Endothelial cell of umbilical vein (primary cell): ENCODE data around the gene INPP5F. TPM values are rescaled to one million over a fixed set of nuclear protein-coding genes. Genes with fewer than 3 reads are reported as not detected.
A peak's percentile ranks its signal among the peaks of the same experiment; 100 is the strongest.

ENCODE experiments used
- Bru-seq: library from RNA; stranded (reverse); fragments of 400-500 nt; gene quantifications from one replicate; lab custom pipeline; 2021; lab: Mats Ljungman, UMichigan
- BruChase-seq, 2 experiments: library from RNA; stranded (reverse); fragments of 400-500 nt; gene quantifications; one replicate each; lab custom pipeline; 2021; lab: Mats Ljungman, UMichigan
- BruUV-seq: library from RNA; stranded (reverse); fragments of 400-500 nt; replicated peaks from 2 replicates; lab custom pipeline; 2021; lab: Mats Ljungman, UMichigan
- CTCF ChIA-PET: fragments of 300-600, 350-600 bp; sonication (Branson Sonifier 250); formaldehyde crosslinking; loops from one replicate; lab custom pipeline; 2021; ENCODE audit warnings: antibody characterized with exemption, inconsistent platforms; lab: Charles Lee
- POLR2A ChIA-PET: fragments of 300-600, 350-600 bp; sonication (Branson Sonifier 250); formaldehyde crosslinking; loops from one replicate; lab custom pipeline; 2021; ENCODE audit warnings: antibody characterized with exemption, inconsistent platforms; lab: Charles Lee
- DNase-seq: peaks from one replicate; pipeline ENCODE4 v3.0.0-alpha.2; 2011; ENCODE audit warnings: low read depth, low spot score
- FAIRE-seq: peaks from 2 replicates; lab custom pipeline; 2011; peaks lifted over from hg19 to GRCh38; lab: Jason Lieb, UNC
- H2AFZ ChIP-seq: 2 replicates; pipeline ENCODE4 v1.6.0; 2012; ENCODE audit warnings: low read depth, low read length, control low read depth, inconsistent platforms
- H3K27ac ChIP-seq: 2 replicates; pipeline ENCODE4 v1.5.1; 2011; ENCODE audit warnings: low read depth, mild to moderate bottlenecking, control low read depth, low read length, moderate library complexity; ENCODE audit not compliant: insufficient read depth
- H3K27me3 ChIP-seq, 2 experiments: 2 replicates each; pipeline versions ENCODE4 v1.6.0 to v1.6.1; 2011; ENCODE audit warnings: low read length in 2 of 2, mixed read lengths in 1 of 2; ENCODE audit not compliant: control insufficient read depth in 2 of 2, insufficient read depth in 2 of 2
- H3K36me3 ChIP-seq, 2 experiments: 2 replicates in 1 of 2; 3 replicates in 1 of 2; pipeline ENCODE4 v1.5.1; 2011; ENCODE audit warnings: low read length in 2 of 2, mild to moderate bottlenecking in 1 of 2, moderate library complexity in 1 of 2; ENCODE audit not compliant: control insufficient read depth in 2 of 2, insufficient read depth in 2 of 2; ENCODE audit errors: extremely low read depth in 1 of 2
- H3K4me1 ChIP-seq: 3 replicates; pipeline ENCODE4 v1.5.1; 2011; ENCODE audit warnings: mild to moderate bottlenecking, low read length; ENCODE audit not compliant: control insufficient read depth, insufficient read depth; ENCODE audit errors: extremely low read depth
- H3K4me2 ChIP-seq: 2 replicates; pipeline ENCODE4 v1.6.1; 2011; ENCODE audit warnings: low read length, control low read depth, mixed read lengths; ENCODE audit not compliant: insufficient read depth
- H3K4me3 ChIP-seq, 3 experiments: fragments of 200-600 bp in 1 of 3; sonication (generic), shearing (Covaris generic) in 1 of 3; replicated peaks in 1 of 3; 2 replicates each; pipeline ENCODE4 v1.5.1; 2011 to 2016; ENCODE audit warnings: control low read depth in 3 of 3, low read length in 3 of 3, mild to moderate bottlenecking in 2 of 3, inconsistent platforms in 1 of 3, low read depth in 1 of 3, moderate library complexity in 1 of 3; ENCODE audit not compliant: insufficient read depth in 1 of 3
- H3K79me2 ChIP-seq: 2 replicates; pipeline ENCODE4 v1.6.0; 2012; ENCODE audit warnings: low read length, inconsistent platforms; ENCODE audit not compliant: control insufficient read depth, insufficient read depth
- H3K9ac ChIP-seq: replicated peaks from 2 replicates; pipeline ENCODE3; 2011; ENCODE audit warnings: low read length, control low read depth; ENCODE audit not compliant: insufficient read depth; ENCODE audit errors: extremely low read depth
- H3K9me1 ChIP-seq: replicated peaks from 3 replicates; pipeline ENCODE4 v1.6.0; 2011; ENCODE audit warnings: mild to moderate bottlenecking, low read length; ENCODE audit not compliant: control insufficient read depth, insufficient read depth; ENCODE audit errors: extremely low read depth
- H3K9me3 ChIP-seq: replicated peaks from 2 replicates; pipeline ENCODE4 v1.5.1; 2012; ENCODE audit warnings: low read length, inconsistent platforms; ENCODE audit not compliant: control insufficient read depth, insufficient read depth
- H4K20me1 ChIP-seq: replicated peaks from 2 replicates; pipeline ENCODE3; 2011; ENCODE audit warnings: mild to moderate bottlenecking, low read length; ENCODE audit not compliant: control insufficient read depth, insufficient read depth; ENCODE audit errors: extremely low read depth
- CTCF ChIP-seq, 2 donors: IDR thresholded peaks; 1 replicate in 1 of 2; 2 replicates in 1 of 2; pipeline ENCODE4 v1.5.1; 2011; ENCODE audit warnings: low read length in 2 of 2, mild to moderate bottlenecking in 2 of 2, moderate library complexity in 2 of 2, control low read depth in 1 of 2, inconsistent platforms in 1 of 2, low read depth in 1 of 2; ENCODE audit not compliant: insufficient read depth in 1 of 2; ENCODE audit errors: extremely low read depth in 1 of 2
- JUN ChIP-seq: IDR thresholded peaks from 2 replicates; pipeline ENCODE4 v1.6.1; 2011; ENCODE audit warnings: borderline replicate concordance, low read depth; ENCODE audit not compliant: insufficient read length, insufficient read depth
- MYC ChIP-seq: IDR thresholded peaks from one replicate; pipeline ENCODE4 v1.6.1; 2011; ENCODE audit warnings: mild to moderate bottlenecking, low read depth, low read length
- POLR2A ChIP-seq: IDR thresholded peaks from 2 replicates; pipeline ENCODE4 v1.6.1; 2012; ENCODE audit warnings: low read depth, mild to moderate bottlenecking, control low read depth, low read length
- POLR2AphosphoS5 ChIP-seq: IDR thresholded peaks from 2 replicates; pipeline ENCODE4 v1.6.1; 2012; ENCODE audit warnings: low read depth, mild to moderate bottlenecking, control low read depth, low read length, moderate library complexity; ENCODE audit not compliant: insufficient read depth
- dilution Hi-C: fragments of 300-500 bp; cut with MboI; formaldehyde crosslinking; loops from one replicate; pipeline ENCODE4 v1.15.0; 2019; ENCODE audit warnings: low sequenced_read_pairs; ENCODE audit not compliant: extremely low pct_ligation_motif_present
- intact Hi-C: fragments of 100-400 bp; cut with micrococcal nuclease; formaldehyde crosslinking; loops from one replicate; pipeline ENCODE4 v1.10.0; 2022
- long read RNA-seq: library from polyadenylated mRNA; stranded (forward); transcript quantifications from one replicate; pipeline ENCODE4 v2.0.0, GENCODE V29; 2021
- polyA minus RNA-seq, 3 experiments: library from RNA; depleted of rRNA, polyadenylated mRNA; stranded (reverse); fragments of >200 nt; gene quantifications; 1 replicate in 1 of 3; 2 replicates in 2 of 3; pipeline ENCODE4 v1.2.3, GENCODE V29; 2011
- polyA plus RNA-seq, 4 experiments: library from polyadenylated mRNA; depleted of rRNA in 3 of 4; stranded (reverse) in 3 of 4; unstranded in 1 of 4; fragments of >200 nt; gene quantifications; 2 replicates each; pipeline versions ENCODE4 v1.2.1 to v1.2.3, GENCODE V29; 2011 to 2012; ENCODE audit warnings: missing spikeins in 1 of 4
- total RNA-seq: library from RNA; stranded (reverse); gene quantifications from 2 replicates; pipeline ENCODE4 v1.2.3, GENCODE V29; 2021

INPP5F gene
- 20.3 and 26.6 TPM in 2 replicates for total RNA-seq
- 4.5 and 6.1 TPM in 2 replicates for polyA plus RNA-seq
- 6.6 and 8.2 TPM in 2 replicates for polyA plus RNA-seq (2011; cell fraction: cytosol; rRNA removed)
- 13.1 and 14.7 TPM in 2 replicates for polyA plus RNA-seq (2011; cell fraction: nucleus; rRNA removed)
- 28.5 and 29.7 TPM in 2 replicates for polyA plus RNA-seq (2012)
- polyA minus RNA-seq = 12.2 and 12.4 TPM in 2 replicates
- 2.0 TPM for polyA minus RNA-seq (2011; cell fraction: cytosol; rRNA and poly(A)+ RNA removed)
- polyA minus RNA-seq (2011; cell fraction: nucleus; rRNA and poly(A)+ RNA removed) = 12.6 and 34.8 TPM in 2 replicates
- Bru-seq, nascent RNA = percentile 70 among the genes with signal in this experiment
- percentile 75 among the genes with signal in this experiment for BruChase-seq, experiment 1, labeled RNA remaining after a 6-hour chase
- percentile 83 among the genes with signal in this experiment for BruChase-seq, experiment 2, labeled RNA remaining after a 2-hour chase
- long read RNA-seq, full-length matches to known transcripts = 24 of 88 reads
- long read RNA-seq, partial matches to known transcripts = 2 of 88 reads
- long read RNA-seq, other reads (novel, unspliced or antisense) = 62 of 88 reads

GRCh38 chr10:119725828-119726675 lies at the start of gene INPP5F:
Gene INPP5F (plus strand): TSS chr10:119726050. CDS start chr10:119726263, 213 bp downstream.
- peak within 1 kb of the TSS; percentile 56 to 81 (median 74) for H3K4me3 ChIP-seq
- ChIA-PET CTCF (interaction anchor here (0.7 to 4.2 kb wide), 27 partner anchors 9 to 277 kb away, joined by 3 to 48 read pairs (median 4); partner anchors contain the start of genes BAG3, MCMBP and RGS10), POLR2A (interaction anchor here (0.6 to 2.3 kb wide), 8 partner anchors 9 to 184 kb away, joined by 3 to 8 read pairs (median 4); partner anchors contain the start of genes BAG3 and RGS10)
- peak; percentile 97 for DNase-seq
- no peaks in the 10 kb centered on the region for H3K27me3 ChIP-seq
- peaks cover 20% of the 10 kb centered on the region for H3K79me2 ChIP-seq
- H3K27ac ChIP-seq = peak within 1 kb of the TSS; percentile 80
- peak; percentile 98 for FAIRE-seq
- H3K9ac ChIP-seq = peak within 1 kb of the TSS; percentile 73
- intact Hi-C loops (loop anchor here (1.0 to 2.0 kb wide), 4 partner anchors 11 to 129 kb away; partner anchors contain the start of genes BAG3 and TIAL1), dilution Hi-C loops (no loop called here)
- TF ChIP-seq POLR2AphosphoS5 (peak; percentile 90), MYC (no peak), POLR2A (peak; percentile 68)
- H3K9me3 ChIP-seq = no peaks in the 10 kb centered on the region
- peak within 1 kb of the TSS; percentile 70 for H3K4me2 ChIP-seq
- BruUV-seq = no TSS peak
- H3K9me1 ChIP-seq = no peaks in the 10 kb centered on the region
- peak within 1 kb of the TSS; percentile 73 for H2AFZ ChIP-seq
- peaks cover 20% of the 10 kb centered on the region for H3K4me1 ChIP-seq
- no peaks in the 10 kb centered on the region for H3K36me3 ChIP-seq
- H4K20me1 ChIP-seq = no peaks in the 10 kb centered on the region

GRCh38 chr10:119677126-119677525 lies 48.7 kb upstream of the INPP5F start:
- Histone ChIP-seq H3K9me1 (no peaks in the 10 kb centered on the region), H3K27me3 (no peaks in the 10 kb centered on the region), H3K4me2 (no peak overlapping the region), H3K4me3 (no peak overlapping the region), H3K4me1 (peaks cover 25% of the 10 kb centered on the region), H3K9ac (no peak overlapping the region), H3K9me3 (no peaks in the 10 kb centered on the region), H4K20me1 (no peaks in the 10 kb centered on the region), H3K79me2 (peaks cover 16% of the 10 kb centered on the region), H3K36me3 (peaks cover 16 to 23% of the 10 kb centered on the region in 2 experiments), H3K27ac (no peak overlapping the region), H2AFZ (no peak overlapping the region)
- no TSS peak for BruUV-seq
- no peak for TF ChIP-seq POLR2A
- no peak for TF ChIP-seq CTCF (IDR thresholded peaks at IDR 0.05; ENCODE audit: extremely low read depth in 1 of 2, insufficient read depth in 1 of 2, low read depth in 1 of 2, low read length in 2 of 2)
- TF ChIP-seq JUN = no peak
- no peak for FAIRE-seq
- ChIA-PET CTCF (no interaction called here), POLR2A (no interaction called here)
- no peak for DNase-seq
- intact Hi-C loops = no loop called here
- dilution Hi-C loops = no loop called here
